ENCODE measurements around the gene PARP6.

DNA sequence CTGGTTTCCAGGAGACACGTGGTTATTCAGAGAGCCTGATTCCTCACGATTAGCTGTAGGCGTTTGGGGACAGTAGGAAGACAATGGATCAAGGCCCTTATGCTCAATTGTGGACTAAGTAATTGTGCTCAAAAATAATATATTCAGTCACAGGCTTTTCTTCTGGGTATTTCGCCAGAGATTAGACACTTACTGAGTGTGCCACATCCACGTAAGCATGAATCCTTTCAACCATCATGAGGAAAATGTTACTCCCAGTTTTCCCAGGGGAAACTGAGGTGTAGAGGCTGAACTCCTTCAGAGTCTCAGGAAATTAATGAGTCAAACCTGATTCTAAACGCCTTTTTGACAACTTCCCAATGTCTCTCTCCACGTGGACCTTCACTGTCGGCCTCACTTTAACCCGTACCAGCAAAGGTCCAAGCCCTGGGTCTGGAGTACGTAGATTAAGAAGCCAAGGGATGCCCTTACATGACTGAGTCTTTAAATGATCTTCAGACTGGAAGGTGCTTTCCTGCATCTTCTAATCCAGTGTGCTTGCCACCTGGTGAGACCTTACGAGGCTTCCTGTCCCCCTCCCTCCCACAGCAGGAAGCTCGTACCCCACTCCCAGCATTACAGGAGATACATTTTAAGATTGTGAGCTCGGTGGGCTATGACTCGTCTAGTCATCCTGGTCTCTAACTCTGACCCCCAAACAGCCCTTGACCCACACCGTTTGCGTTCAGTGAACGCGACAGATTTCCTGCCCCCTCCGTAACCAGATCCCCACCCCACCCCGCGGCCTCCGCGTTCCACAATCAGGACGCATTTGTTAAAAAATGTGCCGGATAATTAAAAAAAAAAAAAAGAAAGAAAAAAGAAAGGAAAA, 43.0 kb downstream of the PARP6 start:
- TF ChIP-seq, protein P1, sequence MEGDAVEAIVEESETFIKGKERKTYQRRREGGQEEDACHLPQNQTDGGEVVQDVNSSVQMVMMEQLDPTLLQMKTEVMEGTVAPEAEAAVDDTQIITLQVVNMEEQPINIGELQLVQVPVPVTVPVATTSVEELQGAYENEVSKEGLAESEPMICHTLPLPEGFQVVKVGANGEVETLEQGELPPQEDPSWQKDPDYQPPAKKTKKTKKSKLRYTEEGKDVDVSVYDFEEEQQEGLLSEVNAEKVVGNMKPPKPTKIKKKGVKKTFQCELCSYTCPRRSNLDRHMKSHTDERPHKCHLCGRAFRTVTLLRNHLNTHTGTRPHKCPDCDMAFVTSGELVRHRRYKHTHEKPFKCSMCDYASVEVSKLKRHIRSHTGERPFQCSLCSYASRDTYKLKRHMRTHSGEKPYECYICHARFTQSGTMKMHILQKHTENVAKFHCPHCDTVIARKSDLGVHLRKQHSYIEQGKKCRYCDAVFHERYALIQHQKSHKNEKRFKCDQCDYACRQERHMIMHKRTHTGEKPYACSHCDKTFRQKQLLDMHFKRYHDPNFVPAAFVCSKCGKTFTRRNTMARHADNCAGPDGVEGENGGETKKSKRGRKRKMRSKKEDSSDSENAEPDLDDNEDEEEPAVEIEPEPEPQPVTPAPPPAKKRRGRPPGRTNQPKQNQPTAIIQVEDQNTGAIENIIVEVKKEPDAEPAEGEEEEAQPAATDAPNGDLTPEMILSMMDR (IDR thresholded peaks at IDR 0.05; ENCODE audit: control extremely low read depth in 1 of 3, insufficient read depth in 1 of 3, low read depth in 1 of 3, low read length in 3 of 3), result no peak
- no peak for TF ChIP-seq POLR2AphosphoS5 (IDR thresholded peaks at IDR 0.05; ENCODE audit: low read depth, low read length)
- no peak for TF ChIP-seq RAD21 (IDR thresholded peaks at IDR 0.05 in 1 of 2, conservative IDR thresholded peaks at IDR 0.05 in 1 of 2; ENCODE audit: low read depth in 2 of 2, low read length in 2 of 2)
- no peak for TF ChIP-seq POLR2A (IDR thresholded peaks at IDR 0.05; ENCODE audit: control extremely low read depth in 1 of 2, low read depth in 2 of 2, low read length in 2 of 2)
- TF ChIP-seq, protein P2, sequence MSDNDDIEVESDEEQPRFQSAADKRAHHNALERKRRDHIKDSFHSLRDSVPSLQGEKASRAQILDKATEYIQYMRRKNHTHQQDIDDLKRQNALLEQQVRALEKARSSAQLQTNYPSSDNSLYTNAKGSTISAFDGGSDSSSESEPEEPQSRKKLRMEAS (IDR thresholded peaks at IDR 0.05), result no peak
- TF ChIP-seq RBBP5 (IDR thresholded peaks at IDR 0.05; ENCODE audit: borderline replicate concordance, low read depth, low read length), result no peak
- no peak for TF ChIP-seq CEBPB (IDR thresholded peaks at IDR 0.05; ENCODE audit: low read depth, low read length)
- TF ChIP-seq, protein P3, sequence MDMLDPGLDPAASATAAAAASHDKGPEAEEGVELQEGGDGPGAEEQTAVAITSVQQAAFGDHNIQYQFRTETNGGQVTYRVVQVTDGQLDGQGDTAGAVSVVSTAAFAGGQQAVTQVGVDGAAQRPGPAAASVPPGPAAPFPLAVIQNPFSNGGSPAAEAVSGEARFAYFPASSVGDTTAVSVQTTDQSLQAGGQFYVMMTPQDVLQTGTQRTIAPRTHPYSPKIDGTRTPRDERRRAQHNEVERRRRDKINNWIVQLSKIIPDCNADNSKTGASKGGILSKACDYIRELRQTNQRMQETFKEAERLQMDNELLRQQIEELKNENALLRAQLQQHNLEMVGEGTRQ (IDR thresholded peaks at IDR 0.05; ENCODE audit: low read length), result no peak
- no peak for TF ChIP-seq PHF8 (conservative IDR thresholded peaks at IDR 0.05; ENCODE audit: low read depth, low read length)
- TF ChIP-seq TAF1 (IDR thresholded peaks at IDR 0.05; ENCODE audit: low read depth, low read length), result no peak
- no peak for TF ChIP-seq EP300 (IDR thresholded peaks at IDR 0.05; ENCODE audit: borderline replicate concordance in 1 of 2, low read depth in 2 of 2, low read length in 2 of 2)
- no peak for TF ChIP-seq EZH2 (IDR thresholded peaks at IDR 0.05; ENCODE audit: low read depth, low read length, severe bottlenecking)
- TF ChIP-seq RNF2 (IDR thresholded peaks at IDR 0.05; ENCODE audit: borderline replicate concordance, low read depth, low read length, missing control alignments, poor library complexity, severe bottlenecking), result no peak

Data from H1 (cell line).